Stomach (tissue), 9 donors: ENCODE results near the gene ARL15. TPM values are rescaled to one million over a fixed set of nuclear protein-coding genes. Genes with fewer than 3 reads are reported as not detected.

Source experiments
- DNase-seq, 2 donors: peaks; one replicate each; pipeline versions ENCODE4 v3.0.0 to v3.0.0-alpha.2; 2013 to 2019
- H3K27ac ChIP-seq, 5 donors: fragments of 200-600 bp in 4 of 5; sonication (generic) in 4 of 5; one replicate each; pipeline ENCODE4 v1.5.1; 2013 to 2019; ENCODE audit warnings: mild to moderate bottlenecking in 1 of 5, moderate library complexity in 1 of 5
- H3K27me3 ChIP-seq, 3 donors: fragments of 200-600 bp; sonication (generic); one replicate each; pipeline ENCODE4 v1.5.1; 2017 to 2019; ENCODE audit warnings: mixed run types in 1 of 3
- H3K36me3 ChIP-seq, 4 donors: fragments of 200-600 bp; sonication (generic); 1 replicate in 3 of 4; 2 replicates in 1 of 4; pipeline ENCODE4 v1.5.1; 2016 to 2019
- H3K4me1 ChIP-seq, 4 donors: fragments of 200-600 bp; sonication (generic); one replicate each; pipeline ENCODE4 v1.5.1; 2016 to 2019
- H3K4me3 ChIP-seq, 4 donors: fragments of 200-600 bp; sonication (generic) in 3 of 4; one replicate each; pipeline ENCODE4 v1.5.1; 2016 to 2019; ENCODE audit warnings: mild to moderate bottlenecking in 1 of 4
- H3K9me3 ChIP-seq, 4 donors: fragments of 200-600 bp; sonication (generic); one replicate each; pipeline ENCODE4 v1.5.1; 2016 to 2019
- EP300 ChIP-seq: sonication (generic); formaldehyde crosslinking; IDR thresholded peaks from one replicate; pipeline ENCODE4 v1.6.1; 2017; ENCODE audit warnings: antibody characterized with exemption
- POLR2A ChIP-seq, 4 donors: fragments of 450-650 bp; IDR thresholded peaks; one replicate each; pipeline ENCODE4 v1.6.1; 2016; ENCODE audit warnings: antibody characterized with exemption in 4 of 4, control low read depth in 2 of 4, mild to moderate bottlenecking in 1 of 4, moderate library complexity in 1 of 4
- POLR2AphosphoS5 ChIP-seq, 3 donors: sonication (generic); formaldehyde crosslinking; IDR thresholded peaks; one replicate each; pipeline ENCODE4 v1.6.1; 2016; ENCODE audit warnings: antibody characterized with exemption in 3 of 3
- WGBS, 5 donors: extraction: QIAGEN DNeasy Blood & Tissue Kit in 3 of 5; methylation state at CpG; one replicate each; pipeline versions ENCODE4 v1.1.5 to v1.1.7; 2013 to 2018; 5-methylcytosine and 5-hydroxymethylcytosine counted together
- intact Hi-C: fragments of 100-400 bp; cut with DNase I; formaldehyde crosslinking; loops from one replicate; pipeline ENCODE4 v1.15.1; 2023; ENCODE audit warnings: low total_unique reads
- polyA plus RNA-seq, 3 donors: library from polyadenylated mRNA; stranded (reverse); fragments of 200-250 nt; gene quantifications; one replicate each; pipeline ENCODE4 v1.2.3, GENCODE V29; 2013
- total RNA-seq, 5 donors: library from RNA; depleted of rRNA; stranded (reverse); fragments of >200 nt; gene quantifications; one replicate each; pipeline versions ENCODE4 v1.1.0 to v1.2.3, GENCODE V29; 2014 to 2016
- TF ChIP-seq, protein P1 (sequence below), 7 experiments: fragments of 450-650 bp in 4 of 7; fragments of 200-600 bp in 3 of 7; sonication (generic) in 3 of 7; IDR thresholded peaks; one replicate each; pipeline ENCODE4 v1.5.1; 2016 to 2019; ENCODE audit warnings: antibody characterized with exemption in 7 of 7, control low read depth in 2 of 7, mild to moderate bottlenecking in 1 of 7
- donor health status: healthy with polysubstance abuse.
- donor health status: Bipolar disorder and iron deficiency.
- donor health status: healthy.

ARL15 gene
- total and polyA plus RNA-seq, 8 donors, result 1.7 to 72.7 (median 12.6) TPM

- WGBS, 5 donors, result 77 to 92% (median 86%) methylated on average over 3 of the region's 3 CpGs
- Histone ChIP-seq H3K4me1 (peaks cover 0 to 10% (median 2%) of the 10 kb centered on the region in 4 donors), H3K4me3 (no peak overlapping the region), H3K27ac (no peak overlapping the region), H3K36me3 (no peaks in the 10 kb centered on the region), H3K27me3 (no peaks in the 10 kb centered on the region), H3K9me3 (peaks cover 0 to 11% (median 2%) of the 10 kb centered on the region in 4 donors)
- intact Hi-C loops, result no loop called here
- no peak for DNase-seq
- TF ChIP-seq EP300, result no peak
- TF ChIP-seq, protein P1, sequence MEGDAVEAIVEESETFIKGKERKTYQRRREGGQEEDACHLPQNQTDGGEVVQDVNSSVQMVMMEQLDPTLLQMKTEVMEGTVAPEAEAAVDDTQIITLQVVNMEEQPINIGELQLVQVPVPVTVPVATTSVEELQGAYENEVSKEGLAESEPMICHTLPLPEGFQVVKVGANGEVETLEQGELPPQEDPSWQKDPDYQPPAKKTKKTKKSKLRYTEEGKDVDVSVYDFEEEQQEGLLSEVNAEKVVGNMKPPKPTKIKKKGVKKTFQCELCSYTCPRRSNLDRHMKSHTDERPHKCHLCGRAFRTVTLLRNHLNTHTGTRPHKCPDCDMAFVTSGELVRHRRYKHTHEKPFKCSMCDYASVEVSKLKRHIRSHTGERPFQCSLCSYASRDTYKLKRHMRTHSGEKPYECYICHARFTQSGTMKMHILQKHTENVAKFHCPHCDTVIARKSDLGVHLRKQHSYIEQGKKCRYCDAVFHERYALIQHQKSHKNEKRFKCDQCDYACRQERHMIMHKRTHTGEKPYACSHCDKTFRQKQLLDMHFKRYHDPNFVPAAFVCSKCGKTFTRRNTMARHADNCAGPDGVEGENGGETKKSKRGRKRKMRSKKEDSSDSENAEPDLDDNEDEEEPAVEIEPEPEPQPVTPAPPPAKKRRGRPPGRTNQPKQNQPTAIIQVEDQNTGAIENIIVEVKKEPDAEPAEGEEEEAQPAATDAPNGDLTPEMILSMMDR (IDR thresholded peaks at IDR 0.05), result no peak
- TF ChIP-seq POLR2A (IDR thresholded peaks at IDR 0.05), result no peak
- no peak for TF ChIP-seq POLR2AphosphoS5 (IDR thresholded peaks at IDR 0.05)
Observed at GRCh38 chr5:53873235-53873634, 437.1 kb downstream of the ARL15 start.

GRCh38 chr5:53871775-53872174, 438.6 kb downstream of the ARL15 start:
- WGBS, 5 donors, result 87 to 100% (median 95%) methylated on average over 2 of the region's 2 CpGs
- no peak for DNase-seq
- Histone ChIP-seq H3K4me1 (peaks cover 0 to 1% (median 0%) of the 10 kb centered on the region in 4 donors), H3K27ac (no peak overlapping the region), H3K36me3 (no peaks in the 10 kb centered on the region), H3K4me3 (no peak overlapping the region), H3K27me3 (no peaks in the 10 kb centered on the region), H3K9me3 (peaks cover 0 to 11% (median 2%) of the 10 kb centered on the region in 4 donors)
- intact Hi-C loops, result no loop called here
- no peak for TF ChIP-seq POLR2AphosphoS5 (IDR thresholded peaks at IDR 0.05)
- TF ChIP-seq, protein P1 (IDR thresholded peaks at IDR 0.05), result no peak

GRCh38 chr5:53871050-53871449, 439.3 kb downstream of the ARL15 start:
- 51 to 72% (median 62%) methylated on average over 5 of the region's 5 CpGs for whole genome bisulfite sequencing, 5 donors
- no peak overlapping the region for H3K27ac ChIP-seq
- TF ChIP-seq, protein P1 (IDR thresholded peaks at IDR 0.05), result peak in 1 of 7 experiments; percentile 8
- TF ChIP-seq POLR2A (IDR thresholded peaks at IDR 0.05) (no peak), EP300 (no peak), POLR2AphosphoS5 (IDR thresholded peaks at IDR 0.05) (no peak)

DNA sequence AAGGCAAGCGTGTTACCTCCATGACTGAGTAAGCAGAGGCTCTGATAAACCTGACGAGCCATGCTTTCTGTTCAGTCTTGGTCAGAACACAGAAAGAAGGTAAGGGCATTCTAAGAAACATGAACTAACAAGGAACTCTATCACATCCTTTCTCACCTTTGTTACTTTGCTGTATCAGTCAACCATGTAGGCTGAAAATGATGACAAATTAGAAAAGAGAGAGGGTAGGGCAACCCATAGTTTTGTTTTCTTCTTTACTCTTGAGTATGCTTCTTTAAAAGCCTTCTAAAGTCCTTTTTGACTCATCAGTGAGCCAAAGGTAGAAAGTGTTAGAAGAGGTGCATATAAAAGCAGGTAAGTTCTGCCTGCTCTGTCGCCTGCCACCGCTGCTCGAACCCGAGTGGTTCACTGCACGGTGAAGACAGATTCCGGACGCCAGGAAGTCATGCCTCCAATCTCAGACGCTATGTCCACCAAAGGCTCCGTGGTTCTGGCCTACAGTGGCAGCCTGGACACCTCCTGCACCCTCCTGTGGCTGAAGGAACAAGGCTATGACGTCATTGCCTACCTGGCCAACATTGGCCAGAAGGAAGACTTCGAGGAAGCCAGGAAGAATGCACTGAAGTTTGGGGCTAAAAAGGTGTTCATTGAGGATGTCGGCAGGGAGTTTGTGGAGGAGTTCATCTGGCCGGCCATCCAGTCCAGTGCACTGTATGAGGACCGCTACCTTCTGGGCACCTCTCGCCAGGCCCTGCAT, 451.5 kb downstream of the ARL15 start:
- H3K27ac ChIP-seq, result no peak overlapping the region
- intact Hi-C loops, result no loop called here
- H3K9me3 ChIP-seq, result peaks cover 3 to 14% (median 9%) of the 10 kb centered on the region in 4 donors
- DNase-seq, result no peak
- no peaks in the 10 kb centered on the region for H3K4me1 ChIP-seq
- H3K27me3 ChIP-seq, result no peaks in the 10 kb centered on the region
- WGBS, 5 donors, result 88 to 94% (median 92%) methylated on average over 17 of the region's 17 CpGs
- H3K4me3 ChIP-seq, result no peak overlapping the region
- TF ChIP-seq POLR2AphosphoS5 (IDR thresholded peaks at IDR 0.05), result no peak
- TF ChIP-seq POLR2A (IDR thresholded peaks at IDR 0.05), result no peak
- TF ChIP-seq, protein P1 (IDR thresholded peaks at IDR 0.05), result no peak
- TF ChIP-seq EP300, result no peak
- H3K36me3 ChIP-seq, result no peaks in the 10 kb centered on the region

More at GRCh38 chr5:53871050-53871449, 439.3 kb downstream of the ARL15 start:
- Histone ChIP-seq H3K4me1 (no peaks in the 10 kb centered on the region), H3K36me3 (no peaks in the 10 kb centered on the region), H3K27me3 (no peaks in the 10 kb centered on the region), H3K4me3 (no peak overlapping the region), H3K9me3 (peaks cover 0 to 11% (median 2%) of the 10 kb centered on the region in 4 donors)
- no peak for DNase-seq
- intact Hi-C loops, result no loop called here
